WTC11 (cell line): Measurements from ENCODE around the gene DCP1A. TPM values are rescaled to one million over a fixed set of nuclear protein-coding genes. Genes with fewer than 3 reads are reported as not detected.

Source experiments
- ATAC-seq: fragments of 200-7000 bp; cut with Tn5 transposase; 2 replicates; pipeline ENCODE4 v1.10.0; 2021; ENCODE audit warnings: mild to moderate bottlenecking, moderate library complexity
- CTCF ChIA-PET: fragments of 300-600 bp; sonication (Branson Sonifier 250); formaldehyde crosslinking; loops from one replicate; lab custom pipeline; 2021; ENCODE audit warnings: antibody characterized with exemption; lab: Charles Lee
- POLR2A ChIA-PET: fragments of 350-600 bp; sonication (Branson Sonifier 250); formaldehyde crosslinking; loops from one replicate; lab custom pipeline; 2021; ENCODE audit warnings: antibody characterized with exemption; lab: Charles Lee
- DNase-seq: peaks from one replicate; pipeline ENCODE4 v3.0.0; 2021; ENCODE audit warnings: low spot score
- H3K27ac Mint-ChIP-seq: 2 replicates; pipeline ENCODE4 v1.8.0; 2021; ENCODE audit warnings: mixed read lengths
- H3K27me3 Mint-ChIP-seq: 2 replicates; pipeline ENCODE4 v1.8.0; 2021; ENCODE audit warnings: low read depth, mild to moderate bottlenecking, moderate library complexity, mixed read lengths
- H3K36me3 Mint-ChIP-seq: 2 replicates; pipeline ENCODE4 v1.8.0; 2021; ENCODE audit warnings: mixed read lengths
- H3K4me1 Mint-ChIP-seq: 2 replicates; pipeline ENCODE4 v1.8.0; 2022; ENCODE audit warnings: mixed read lengths
- H3K4me3 Mint-ChIP-seq: 2 replicates; pipeline ENCODE4 v1.8.0; 2021; ENCODE audit warnings: mild to moderate bottlenecking, moderate library complexity, mixed read lengths
- H3K9me3 Mint-ChIP-seq: 2 replicates; pipeline ENCODE4 v1.8.0; 2021; ENCODE audit warnings: mixed read lengths
- AFF4 ChIP-seq: sonication (generic); formaldehyde crosslinking; IDR thresholded peaks from 2 replicates; pipeline ENCODE4 v1.8.1; 2023; ENCODE audit warnings: mild to moderate bottlenecking, missing genetic modification reagents, borderline replicate concordance
- CBFB ChIP-seq: sonication (generic); formaldehyde crosslinking; IDR thresholded peaks from 2 replicates; pipeline ENCODE4 v1.8.1; 2022; ENCODE audit warnings: mild to moderate bottlenecking, low read depth, missing genetic modification reagents
- ELF4 ChIP-seq: sonication (generic); formaldehyde crosslinking; IDR thresholded peaks from 2 replicates; pipeline ENCODE4 v1.8.1; 2022; ENCODE audit warnings: low read depth, mild to moderate bottlenecking, moderate library complexity, missing genetic modification reagents
- FOXP4 ChIP-seq: sonication (generic); formaldehyde crosslinking; IDR thresholded peaks from 2 replicates; pipeline ENCODE4 v1.8.0; 2022; ENCODE audit warnings: mild to moderate bottlenecking, missing genetic modification reagents
- GABPB1 ChIP-seq: sonication (generic); formaldehyde crosslinking; IDR thresholded peaks from 2 replicates; pipeline ENCODE4 v1.8.1; 2023; ENCODE audit warnings: mild to moderate bottlenecking, missing genetic modification reagents
- GTF2I ChIP-seq: fragments of 250-450 bp; sonication (Bioruptor Pico); conservative IDR thresholded peaks from 2 replicates; pipeline ENCODE4 v1.4.0; 2021; ENCODE audit warnings: mild to moderate bottlenecking
- KAT7 ChIP-seq: sonication (generic); formaldehyde crosslinking; IDR thresholded peaks from 2 replicates; pipeline ENCODE4 v1.8.1; 2023; ENCODE audit warnings: missing genetic modification reagents, mild to moderate bottlenecking, borderline replicate concordance
- MAX ChIP-seq: sonication (generic); formaldehyde crosslinking; IDR thresholded peaks from 2 replicates; pipeline ENCODE4 v1.8.0; 2022; ENCODE audit warnings: mild to moderate bottlenecking, missing genetic modification reagents
- NFYB ChIP-seq: sonication (generic); formaldehyde crosslinking; conservative IDR thresholded peaks from 2 replicates; pipeline ENCODE4 v1.8.0; 2022; ENCODE audit warnings: low read depth, missing genetic modification reagents
- PREB ChIP-seq: sonication (generic); formaldehyde crosslinking; IDR thresholded peaks from 2 replicates; pipeline ENCODE4 v1.8.1; 2022; ENCODE audit warnings: mild to moderate bottlenecking, missing genetic modification reagents, moderate library complexity, borderline replicate concordance
- RORB ChIP-seq: fragments of 250-450 bp; sonication (Bioruptor Pico); IDR thresholded peaks from 2 replicates; pipeline ENCODE4 v1.9.0; 2021; ENCODE audit warnings: mild to moderate bottlenecking
- SMAD4 ChIP-seq: sonication (generic); formaldehyde crosslinking; IDR thresholded peaks from 2 replicates; pipeline ENCODE4 v1.8.0; 2022; ENCODE audit warnings: mild to moderate bottlenecking, missing genetic modification reagents
- TCF7 ChIP-seq: sonication (generic); formaldehyde crosslinking; IDR thresholded peaks from 2 replicates; pipeline ENCODE4 v1.8.0; 2022; ENCODE audit warnings: mild to moderate bottlenecking, low read depth, missing genetic modification reagents, moderate library complexity
- TEAD4 ChIP-seq: sonication (generic); formaldehyde crosslinking; IDR thresholded peaks from 2 replicates; pipeline ENCODE4 v1.8.0; 2022; ENCODE audit warnings: mild to moderate bottlenecking, missing genetic modification reagents
- ZNF121 ChIP-seq: sonication (generic); formaldehyde crosslinking; IDR thresholded peaks from 2 replicates; pipeline ENCODE4 v1.8.0; 2023; ENCODE audit warnings: missing genetic modification reagents
- ZNF219 ChIP-seq: sonication (generic); formaldehyde crosslinking; IDR thresholded peaks from 2 replicates; pipeline ENCODE4 v1.8.0; 2023; ENCODE audit warnings: missing genetic modification reagents, mild to moderate bottlenecking, borderline replicate concordance
- ZNF263 ChIP-seq: sonication (generic); formaldehyde crosslinking; IDR thresholded peaks from 2 replicates; pipeline ENCODE4 v1.8.1; 2022; ENCODE audit warnings: low read depth, mild to moderate bottlenecking, moderate library complexity, missing genetic modification reagents
- ZNF396 ChIP-seq: fragments of 250-450 bp; sonication (Bioruptor Pico); IDR thresholded peaks from 2 replicates; pipeline ENCODE4 v1.8.0; 2021; ENCODE audit warnings: mild to moderate bottlenecking, moderate library complexity, borderline replicate concordance
- total RNA-seq: library from RNA; stranded (reverse); gene quantifications from 3 replicates; pipeline ENCODE4 v1.2.3, GENCODE V29; 2021
- TF ChIP-seq, protein P1 (sequence below): sonication (generic); formaldehyde crosslinking; IDR thresholded peaks from 2 replicates; pipeline ENCODE4 v1.8.0; 2023; ENCODE audit warnings: mild to moderate bottlenecking, missing genetic modification reagents
- TF ChIP-seq, protein P2 (sequence below): sonication (generic); formaldehyde crosslinking; IDR thresholded peaks from 2 replicates; pipeline ENCODE4 v1.8.0; 2022; ENCODE audit warnings: missing genetic modification reagents
- TF ChIP-seq, protein P3 (sequence below): sonication (generic); formaldehyde crosslinking; IDR thresholded peaks from 2 replicates; pipeline ENCODE4 v1.8.1; 2023; ENCODE audit warnings: mild to moderate bottlenecking, missing genetic modification reagents, moderate library complexity

DCP1A gene
- total RNA-seq, 1 experiment from 2014 or later, result 19.1 TPM

- Mint-ChIP-seq H3K27me3 (no peaks in the 10 kb centered on the region), H3K9me3 (no peaks in the 10 kb centered on the region), H3K36me3 (peaks cover 28% of the 10 kb centered on the region), H3K4me3 (no peak overlapping the region), H3K4me1 (peaks cover 9% of the 10 kb centered on the region), H3K27ac (no peak overlapping the region)
- no peak for DNase-seq
- POLR2A ChIA-PET, result no interaction called here
- no peak for ATAC-seq
- CTCF ChIA-PET, result no interaction called here
- TF ChIP-seq GABPB1 (CRISPR knock-in tag) (no peak), ZNF219 (no peak), PREB (CRISPR knock-in tag) (no peak), FOXP4 (CRISPR knock-in tag) (no peak), RORB (CRISPR knock-in tag) (no peak), TCF7 (CRISPR knock-in tag) (no peak), MAX (no peak), AFF4 (CRISPR knock-in tag) (no peak), SMAD4 (CRISPR knock-in tag) (no peak)
- TF ChIP-seq, protein P1, sequence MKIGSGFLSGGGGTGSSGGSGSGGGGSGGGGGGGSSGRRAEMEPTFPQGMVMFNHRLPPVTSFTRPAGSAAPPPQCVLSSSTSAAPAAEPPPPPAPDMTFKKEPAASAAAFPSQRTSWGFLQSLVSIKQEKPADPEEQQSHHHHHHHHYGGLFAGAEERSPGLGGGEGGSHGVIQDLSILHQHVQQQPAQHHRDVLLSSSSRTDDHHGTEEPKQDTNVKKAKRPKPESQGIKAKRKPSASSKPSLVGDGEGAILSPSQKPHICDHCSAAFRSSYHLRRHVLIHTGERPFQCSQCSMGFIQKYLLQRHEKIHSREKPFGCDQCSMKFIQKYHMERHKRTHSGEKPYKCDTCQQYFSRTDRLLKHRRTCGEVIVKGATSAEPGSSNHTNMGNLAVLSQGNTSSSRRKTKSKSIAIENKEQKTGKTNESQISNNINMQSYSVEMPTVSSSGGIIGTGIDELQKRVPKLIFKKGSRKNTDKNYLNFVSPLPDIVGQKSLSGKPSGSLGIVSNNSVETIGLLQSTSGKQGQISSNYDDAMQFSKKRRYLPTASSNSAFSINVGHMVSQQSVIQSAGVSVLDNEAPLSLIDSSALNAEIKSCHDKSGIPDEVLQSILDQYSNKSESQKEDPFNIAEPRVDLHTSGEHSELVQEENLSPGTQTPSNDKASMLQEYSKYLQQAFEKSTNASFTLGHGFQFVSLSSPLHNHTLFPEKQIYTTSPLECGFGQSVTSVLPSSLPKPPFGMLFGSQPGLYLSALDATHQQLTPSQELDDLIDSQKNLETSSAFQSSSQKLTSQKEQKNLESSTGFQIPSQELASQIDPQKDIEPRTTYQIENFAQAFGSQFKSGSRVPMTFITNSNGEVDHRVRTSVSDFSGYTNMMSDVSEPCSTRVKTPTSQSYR, result no peak
These were observed 5.0 kb downstream of the DCP1A start for GRCh38 chr3:53342353-53342752.

GRCh38 chr3:53337167-53337940 is 10.0 kb downstream of the DCP1A start:
- no peak for DNase-seq
- ChIA-PET CTCF (no interaction called here), POLR2A (no interaction called here)
- H3K27ac Mint-ChIP-seq, result no peak overlapping the region
- no peaks in the 10 kb centered on the region for H3K4me1 Mint-ChIP-seq
- ATAC-seq, result no peak
- no peaks in the 10 kb centered on the region for H3K27me3 Mint-ChIP-seq
- no peak overlapping the region for H3K4me3 Mint-ChIP-seq
- peaks cover 35% of the 10 kb centered on the region for H3K36me3 Mint-ChIP-seq
- H3K9me3 Mint-ChIP-seq, result no peaks in the 10 kb centered on the region
- TF ChIP-seq ZNF396 (CRISPR knock-in tag) (no peak), CBFB (CRISPR knock-in tag) (no peak), TEAD4 (CRISPR knock-in tag) (no peak), ZNF121 (CRISPR knock-in tag) (no peak), ELF4 (no peak), KAT7 (no peak), ZNF263 (no peak), GTF2I (CRISPR knock-in tag) (no peak), NFYB (CRISPR knock-in tag) (no peak)
- TF ChIP-seq, protein P2, sequence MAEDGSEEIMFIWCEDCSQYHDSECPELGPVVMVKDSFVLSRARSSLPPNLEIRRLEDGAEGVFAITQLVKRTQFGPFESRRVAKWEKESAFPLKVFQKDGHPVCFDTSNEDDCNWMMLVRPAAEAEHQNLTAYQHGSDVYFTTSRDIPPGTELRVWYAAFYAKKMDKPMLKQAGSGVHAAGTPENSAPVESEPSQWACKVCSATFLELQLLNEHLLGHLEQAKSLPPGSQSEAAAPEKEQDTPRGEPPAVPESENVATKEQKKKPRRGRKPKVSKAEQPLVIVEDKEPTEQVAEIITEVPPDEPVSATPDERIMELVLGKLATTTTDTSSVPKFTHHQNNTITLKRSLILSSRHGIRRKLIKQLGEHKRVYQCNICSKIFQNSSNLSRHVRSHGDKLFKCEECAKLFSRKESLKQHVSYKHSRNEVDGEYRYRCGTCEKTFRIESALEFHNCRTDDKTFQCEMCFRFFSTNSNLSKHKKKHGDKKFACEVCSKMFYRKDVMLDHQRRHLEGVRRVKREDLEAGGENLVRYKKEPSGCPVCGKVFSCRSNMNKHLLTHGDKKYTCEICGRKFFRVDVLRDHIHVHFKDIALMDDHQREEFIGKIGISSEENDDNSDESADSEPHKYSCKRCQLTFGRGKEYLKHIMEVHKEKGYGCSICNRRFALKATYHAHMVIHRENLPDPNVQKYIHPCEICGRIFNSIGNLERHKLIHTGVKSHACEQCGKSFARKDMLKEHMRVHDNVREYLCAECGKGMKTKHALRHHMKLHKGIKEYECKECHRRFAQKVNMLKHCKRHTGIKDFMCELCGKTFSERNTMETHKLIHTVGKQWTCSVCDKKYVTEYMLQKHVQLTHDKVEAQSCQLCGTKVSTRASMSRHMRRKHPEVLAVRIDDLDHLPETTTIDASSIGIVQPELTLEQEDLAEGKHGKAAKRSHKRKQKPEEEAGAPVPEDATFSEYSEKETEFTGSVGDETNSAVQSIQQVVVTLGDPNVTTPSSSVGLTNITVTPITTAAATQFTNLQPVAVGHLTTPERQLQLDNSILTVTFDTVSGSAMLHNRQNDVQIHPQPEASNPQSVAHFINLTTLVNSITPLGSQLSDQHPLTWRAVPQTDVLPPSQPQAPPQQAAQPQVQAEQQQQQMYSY (CRISPR knock-in tag), result no peak
- TF ChIP-seq, protein P3, sequence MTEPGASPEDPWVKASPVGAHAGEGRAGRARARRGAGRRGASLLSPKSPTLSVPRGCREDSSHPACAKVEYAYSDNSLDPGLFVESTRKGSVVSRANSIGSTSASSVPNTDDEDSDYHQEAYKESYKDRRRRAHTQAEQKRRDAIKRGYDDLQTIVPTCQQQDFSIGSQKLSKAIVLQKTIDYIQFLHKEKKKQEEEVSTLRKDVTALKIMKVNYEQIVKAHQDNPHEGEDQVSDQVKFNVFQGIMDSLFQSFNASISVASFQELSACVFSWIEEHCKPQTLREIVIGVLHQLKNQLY (CRISPR knock-in tag), result no peak
